ENCODE measurements around the gene SMYD3.

DNA sequence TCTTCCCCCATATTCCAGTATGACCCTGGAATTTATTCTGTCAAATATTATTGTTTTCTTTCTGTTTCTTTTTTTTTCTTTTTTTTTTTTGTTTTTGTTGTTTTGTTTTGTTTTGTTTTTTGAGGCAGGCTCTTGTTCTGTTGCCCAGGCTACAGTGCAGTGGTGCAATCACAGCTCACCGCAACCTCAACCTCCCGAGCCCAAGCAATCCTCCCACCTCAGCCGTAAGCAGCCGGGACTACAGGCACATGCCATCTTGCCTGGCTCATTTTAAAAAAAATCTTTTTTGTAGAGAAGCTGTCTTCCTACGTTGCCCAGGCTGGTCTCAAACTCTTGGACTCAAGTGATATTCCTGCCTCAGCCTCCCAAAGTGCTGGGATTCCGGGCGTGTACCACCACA is 237.6 kb downstream of the SMYD3 start:
- TF ChIP-seq, protein P1, sequence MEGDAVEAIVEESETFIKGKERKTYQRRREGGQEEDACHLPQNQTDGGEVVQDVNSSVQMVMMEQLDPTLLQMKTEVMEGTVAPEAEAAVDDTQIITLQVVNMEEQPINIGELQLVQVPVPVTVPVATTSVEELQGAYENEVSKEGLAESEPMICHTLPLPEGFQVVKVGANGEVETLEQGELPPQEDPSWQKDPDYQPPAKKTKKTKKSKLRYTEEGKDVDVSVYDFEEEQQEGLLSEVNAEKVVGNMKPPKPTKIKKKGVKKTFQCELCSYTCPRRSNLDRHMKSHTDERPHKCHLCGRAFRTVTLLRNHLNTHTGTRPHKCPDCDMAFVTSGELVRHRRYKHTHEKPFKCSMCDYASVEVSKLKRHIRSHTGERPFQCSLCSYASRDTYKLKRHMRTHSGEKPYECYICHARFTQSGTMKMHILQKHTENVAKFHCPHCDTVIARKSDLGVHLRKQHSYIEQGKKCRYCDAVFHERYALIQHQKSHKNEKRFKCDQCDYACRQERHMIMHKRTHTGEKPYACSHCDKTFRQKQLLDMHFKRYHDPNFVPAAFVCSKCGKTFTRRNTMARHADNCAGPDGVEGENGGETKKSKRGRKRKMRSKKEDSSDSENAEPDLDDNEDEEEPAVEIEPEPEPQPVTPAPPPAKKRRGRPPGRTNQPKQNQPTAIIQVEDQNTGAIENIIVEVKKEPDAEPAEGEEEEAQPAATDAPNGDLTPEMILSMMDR (IDR thresholded peaks at IDR 0.05), result no peak
- no peak for TF ChIP-seq BHLHE40 (IDR thresholded peaks at IDR 0.05; ENCODE audit: low read depth, low read length)
- no peak for TF ChIP-seq ZFP36 (IDR thresholded peaks at IDR 0.05; ENCODE audit: borderline replicate concordance, partially characterized antibody)
- TF ChIP-seq EHMT2 (IDR thresholded peaks at IDR 0.05; ENCODE audit: low read depth), result no peak
- TF ChIP-seq POLR2A (IDR thresholded peaks at IDR 0.05; ENCODE audit: low read length), result no peak
- TF ChIP-seq MAFK (IDR thresholded peaks at IDR 0.05; ENCODE audit: partially characterized antibody), result no peak
- TF ChIP-seq RFX5 (IDR thresholded peaks at IDR 0.05), result no peak
